GM12872 (cell line): ENCODE data around the gene ERCC8.

Source experiments
- TF ChIP-seq, protein P1 (sequence below): IDR thresholded peaks from 3 replicates; pipeline ENCODE4 v1.5.1; 2011; ENCODE audit warnings: low read depth, mild to moderate bottlenecking, low read length, moderate library complexity; ENCODE audit not compliant: insufficient read depth

ERCC8 gene

DNA sequence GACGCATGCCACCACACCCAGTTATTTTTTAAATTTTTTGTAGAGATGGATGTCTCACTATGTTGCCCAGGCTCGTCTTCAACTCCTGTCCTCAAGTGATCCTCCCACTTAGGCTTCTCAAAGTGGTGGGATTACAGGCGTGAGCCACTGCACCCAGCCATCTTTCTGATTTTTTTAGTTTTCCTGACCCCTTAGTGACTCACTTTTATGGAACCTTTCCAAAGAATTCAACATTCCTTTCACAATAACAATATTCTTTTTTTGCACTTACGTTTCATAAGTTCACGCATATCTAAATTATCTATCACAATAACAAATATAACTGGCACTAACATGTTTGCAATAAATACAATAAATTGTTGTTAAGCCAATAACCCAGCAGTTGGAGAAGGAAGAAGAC is 109.3 kb downstream of the ERCC8 start:
- TF ChIP-seq, protein P1, sequence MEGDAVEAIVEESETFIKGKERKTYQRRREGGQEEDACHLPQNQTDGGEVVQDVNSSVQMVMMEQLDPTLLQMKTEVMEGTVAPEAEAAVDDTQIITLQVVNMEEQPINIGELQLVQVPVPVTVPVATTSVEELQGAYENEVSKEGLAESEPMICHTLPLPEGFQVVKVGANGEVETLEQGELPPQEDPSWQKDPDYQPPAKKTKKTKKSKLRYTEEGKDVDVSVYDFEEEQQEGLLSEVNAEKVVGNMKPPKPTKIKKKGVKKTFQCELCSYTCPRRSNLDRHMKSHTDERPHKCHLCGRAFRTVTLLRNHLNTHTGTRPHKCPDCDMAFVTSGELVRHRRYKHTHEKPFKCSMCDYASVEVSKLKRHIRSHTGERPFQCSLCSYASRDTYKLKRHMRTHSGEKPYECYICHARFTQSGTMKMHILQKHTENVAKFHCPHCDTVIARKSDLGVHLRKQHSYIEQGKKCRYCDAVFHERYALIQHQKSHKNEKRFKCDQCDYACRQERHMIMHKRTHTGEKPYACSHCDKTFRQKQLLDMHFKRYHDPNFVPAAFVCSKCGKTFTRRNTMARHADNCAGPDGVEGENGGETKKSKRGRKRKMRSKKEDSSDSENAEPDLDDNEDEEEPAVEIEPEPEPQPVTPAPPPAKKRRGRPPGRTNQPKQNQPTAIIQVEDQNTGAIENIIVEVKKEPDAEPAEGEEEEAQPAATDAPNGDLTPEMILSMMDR = no peak

DNA sequence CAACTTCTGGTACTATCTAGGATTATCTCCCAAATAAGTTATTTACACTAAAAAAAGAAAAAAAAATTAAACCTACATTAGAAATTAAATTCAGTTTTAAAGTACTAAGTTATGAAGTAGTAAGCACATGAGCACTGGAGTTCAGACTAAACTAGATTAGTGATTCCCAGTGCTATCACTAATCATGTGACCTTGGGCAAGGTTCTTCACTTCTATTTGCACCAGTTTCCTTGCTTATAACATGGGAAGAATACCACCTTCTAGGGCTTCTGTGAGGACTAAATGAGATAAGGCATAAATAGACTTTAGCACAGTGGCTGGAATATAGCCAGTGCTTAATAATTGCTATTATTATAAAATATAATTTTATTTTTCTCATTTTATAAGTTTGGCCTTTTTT is 111.3 kb downstream of the ERCC8 start:
- TF ChIP-seq, protein P1 = no peak

- TF ChIP-seq, protein P1 = no peak
These were observed 114.2 kb downstream of the ERCC8 start for GRCh38 chr5:60830581-60831127.

DNA sequence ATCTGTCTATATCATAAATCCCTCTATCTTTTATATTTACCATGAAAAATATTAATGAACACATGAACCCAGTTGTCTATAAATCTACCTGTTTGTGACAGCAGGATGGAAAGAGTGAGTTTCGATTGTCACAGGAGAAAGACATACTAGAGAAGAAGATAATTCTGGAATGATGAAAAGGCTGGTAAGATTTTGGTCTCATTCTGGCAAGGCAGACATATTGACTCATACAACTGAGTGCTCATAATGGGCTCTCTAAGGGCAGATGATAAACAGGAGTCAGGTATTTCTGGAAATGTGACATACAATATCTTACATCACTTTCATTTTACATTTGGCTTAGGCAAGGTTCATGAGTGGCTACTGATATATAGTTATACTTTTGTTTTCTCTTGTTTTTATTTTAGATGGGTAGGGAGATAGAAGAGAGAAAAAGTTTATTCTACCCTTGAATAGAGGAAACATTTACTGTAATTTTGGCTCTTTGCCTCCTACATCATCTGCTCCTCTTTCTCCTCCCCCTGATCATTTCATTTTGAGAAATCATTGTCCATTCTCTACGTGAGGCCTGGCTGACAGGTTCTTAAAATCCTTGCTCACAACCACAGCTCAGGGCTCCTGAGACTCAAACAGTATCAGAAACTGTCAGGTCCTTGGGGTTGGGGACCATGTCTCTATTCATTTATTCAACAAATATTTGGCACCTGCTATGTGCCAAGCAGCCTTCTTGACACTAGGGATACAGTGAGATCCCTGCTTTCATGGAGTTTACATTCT is 115.2 kb downstream of the ERCC8 start:
- TF ChIP-seq, protein P1 = no peak

DNA sequence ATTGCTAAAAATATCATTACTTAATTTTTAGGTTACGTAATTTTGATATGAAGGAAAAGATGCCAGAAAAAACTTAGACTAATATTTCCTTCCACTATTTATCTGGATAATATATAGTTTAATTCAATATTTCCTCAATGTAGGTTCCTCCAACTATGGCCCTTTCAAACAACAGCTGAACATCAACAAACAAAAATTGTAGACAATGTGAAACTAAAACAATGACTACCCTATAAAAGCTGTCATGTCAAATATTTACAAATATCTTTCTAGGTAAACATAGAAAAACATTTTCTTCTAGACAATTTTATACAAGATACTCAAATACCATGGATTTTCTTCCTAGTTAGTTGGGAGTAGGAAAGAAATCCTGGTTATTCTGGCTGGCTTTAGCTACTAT is 117.7 kb downstream of the ERCC8 start:
- TF ChIP-seq, protein P1 = no peak

GRCh38 chr5:60826653-60827052 is 118.2 kb downstream of the ERCC8 start:
- TF ChIP-seq, protein P1 = no peak
